Activated naive CD8-positive, alpha-beta T cell treated with anti-CD3 and anti-CD28 coated beads, Interleukin-2, amount 50 U/mL, for 24 hours (primary cell): ENCODE data around the gene PLCG1.
"Not testable (repeated sequence)": the region's sequence is repeated elsewhere in the genome, so short reads cannot be mapped to it uniquely, and the experiment has no call there.

Experiments used
- ATAC-seq: fragments of 150-1000 bp; cut with Tn5 transposase; one replicate; pipeline ENCODE4 v1.10.0; 2021
- DNase-seq: peaks from one replicate; pipeline ENCODE4 v3.0.0; 2021
- H3K27ac Mint-ChIP-seq: one replicate; pipeline ENCODE4 v1.8.0; 2021; ENCODE audit warnings: mild to moderate bottlenecking, mixed read lengths
- H3K27me3 Mint-ChIP-seq: one replicate; pipeline ENCODE4 v1.8.0; 2021; ENCODE audit warnings: mixed read lengths
- H3K36me3 Mint-ChIP-seq: one replicate; pipeline ENCODE4 v1.8.0; 2021; ENCODE audit warnings: low read depth, mixed read lengths
- H3K4me1 Mint-ChIP-seq: one replicate; pipeline ENCODE4 v1.8.0; 2021; ENCODE audit warnings: mixed read lengths
- H3K4me3 Mint-ChIP-seq: one replicate; pipeline ENCODE4 v1.8.0; 2021; ENCODE audit warnings: mild to moderate bottlenecking, moderate library complexity, mixed read lengths
- H3K9me3 Mint-ChIP-seq: one replicate; pipeline ENCODE4 v1.8.0; 2021; ENCODE audit warnings: mixed read lengths

PLCG1 gene

DNA sequence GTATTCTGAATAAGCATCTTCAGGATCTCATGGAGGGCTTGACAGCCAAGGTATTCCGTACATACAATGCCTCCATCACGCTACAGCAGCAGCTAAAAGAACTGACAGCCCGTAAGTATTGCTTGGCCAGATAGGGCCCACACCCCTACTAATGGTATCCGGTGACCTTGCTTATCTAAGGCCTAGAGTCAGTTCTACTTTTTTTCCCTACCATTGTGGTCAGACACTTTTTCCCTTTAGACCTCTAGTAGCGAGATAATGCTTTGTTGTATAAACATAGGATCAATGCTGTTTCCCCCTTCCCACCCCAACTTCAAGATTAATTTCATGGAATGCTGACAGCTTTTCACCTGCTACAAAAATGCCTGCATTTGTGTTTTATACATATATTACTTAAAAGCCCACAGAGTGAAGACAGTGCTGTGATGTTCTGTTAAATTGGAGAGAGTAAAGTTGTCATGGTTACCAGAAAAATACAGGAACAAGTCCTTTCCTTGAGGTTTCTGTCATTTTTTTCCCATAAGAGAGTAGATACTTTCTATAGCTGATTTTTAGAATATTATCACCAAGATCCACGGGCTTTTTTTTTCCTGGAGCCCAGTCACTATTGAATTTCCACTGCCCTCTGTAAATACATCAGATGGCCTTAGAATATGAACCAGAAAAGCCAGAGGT is 20.9 kb upstream of the PLCG1 start:
- H3K27ac Mint-ChIP-seq: no peak overlapping the region

DNA sequence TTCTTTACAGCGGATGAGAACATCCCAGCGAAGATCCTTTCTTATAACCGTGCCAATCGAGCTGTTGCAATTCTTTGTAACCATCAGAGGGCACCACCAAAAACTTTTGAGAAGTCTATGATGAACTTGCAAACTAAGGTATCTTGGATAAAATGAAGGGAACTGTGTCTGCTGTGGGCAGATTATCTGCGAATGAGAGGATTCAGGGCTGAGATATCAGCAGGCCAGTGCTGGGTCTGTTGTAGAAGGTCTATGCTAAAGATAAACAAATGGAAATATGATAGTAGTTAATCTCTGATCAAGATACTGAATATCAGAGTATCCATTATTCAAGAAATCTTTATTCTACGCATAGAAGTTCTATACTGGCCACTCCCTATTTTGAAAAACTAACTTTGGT is 19.2 kb upstream of the PLCG1 start:
- H3K27me3 Mint-ChIP-seq, H3K9me3 Mint-ChIP-seq, DNase-seq, H3K27ac Mint-ChIP-seq, H3K4me1 Mint-ChIP-seq, H3K4me3 Mint-ChIP-seq, ATAC-seq: not testable (repeated sequence)
- H3K36me3 Mint-ChIP-seq: peaks cover 67% of the 10 kb centered on the region

More for the DNA sequence above, 20.9 kb upstream of the PLCG1 start:
- peaks cover 67% of the 10 kb centered on the region for H3K36me3 Mint-ChIP-seq
- H3K9me3 Mint-ChIP-seq: no peaks in the 10 kb centered on the region
- H3K4me3 Mint-ChIP-seq: no peak overlapping the region
- ATAC-seq (no peak), DNase-seq (no peak)
- peaks cover 3% of the 10 kb centered on the region for H3K4me1 Mint-ChIP-seq
- H3K27me3 Mint-ChIP-seq: no peaks in the 10 kb centered on the region

DNA sequence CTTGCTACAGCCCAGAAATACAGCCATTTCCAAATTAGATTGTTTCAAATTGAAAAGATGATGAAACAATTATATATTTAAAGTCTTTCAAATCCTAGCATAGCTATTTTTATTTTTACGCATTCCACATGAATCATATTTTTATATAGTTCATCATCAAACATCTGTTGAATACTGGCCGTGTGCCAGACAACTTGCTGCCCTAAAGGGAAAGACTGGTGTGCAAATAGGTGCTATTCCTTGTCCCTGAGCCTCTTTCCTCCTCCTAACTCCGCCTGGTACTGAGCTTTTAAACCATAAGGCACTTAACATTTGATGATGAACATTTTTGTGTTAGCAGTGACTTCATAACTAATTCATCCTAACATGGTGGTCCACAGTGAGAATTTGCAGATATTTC is 18.7 kb upstream of the PLCG1 start:
- Mint-ChIP-seq H3K4me3 (no peak overlapping the region), H3K9me3 (no peaks in the 10 kb centered on the region), H3K36me3 (peaks cover 65% of the 10 kb centered on the region), H3K4me1 (no peaks in the 10 kb centered on the region), H3K27ac (no peak overlapping the region), H3K27me3 (no peaks in the 10 kb centered on the region)
- DNase-seq (no peak), ATAC-seq (no peak)

GRCh38 chr20:41119614-41120561 is 17.5 kb upstream of the PLCG1 start:
- DNase-seq (no peak), ATAC-seq (no peak)
- Mint-ChIP-seq H3K36me3 (peaks cover 62% of the 10 kb centered on the region), H3K4me1 (no peaks in the 10 kb centered on the region), H3K4me3 (no peak overlapping the region), H3K27ac (peak overlapping the region; percentile 9), H3K9me3 (no peaks in the 10 kb centered on the region), H3K27me3 (no peaks in the 10 kb centered on the region)

- H3K27me3 Mint-ChIP-seq: no peaks in the 10 kb centered on the region
- DNase-seq (no peak), ATAC-seq (no peak)
- H3K4me1 Mint-ChIP-seq: no peaks in the 10 kb centered on the region
- H3K27ac Mint-ChIP-seq: peak overlapping the region; percentile 72
- no peaks in the 10 kb centered on the region for H3K9me3 Mint-ChIP-seq
- no peak overlapping the region for H3K4me3 Mint-ChIP-seq
- H3K36me3 Mint-ChIP-seq: peaks cover 61% of the 10 kb centered on the region
These were observed 15.9 kb upstream of the PLCG1 start for GRCh38 chr20:41121399-41121798.

DNA sequence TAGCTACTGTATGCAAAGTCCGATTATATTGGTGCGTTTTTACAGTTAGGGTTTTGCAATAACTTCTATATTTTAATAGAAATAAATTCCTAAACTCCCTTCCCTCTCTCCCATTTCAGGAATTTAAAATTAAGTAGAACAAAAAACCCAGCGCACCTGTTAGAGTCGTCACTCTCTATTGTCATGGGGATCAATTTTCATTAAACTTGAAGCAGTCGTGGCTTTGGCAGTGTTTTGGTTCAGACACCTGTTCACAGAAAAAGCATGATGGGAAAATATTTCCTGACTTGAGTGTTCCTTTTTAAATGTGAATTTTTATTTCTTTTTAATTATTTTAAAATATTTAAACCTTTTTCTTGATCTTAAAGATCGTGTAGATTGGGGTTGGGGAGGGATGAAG is 13.7 kb upstream of the PLCG1 start:
- peaks cover 65% of the 10 kb centered on the region for H3K36me3 Mint-ChIP-seq

GRCh38 chr20:41124451-41125094 is 12.8 kb upstream of the PLCG1 start:
- H3K4me3 Mint-ChIP-seq: no peak overlapping the region
- peaks cover 66% of the 10 kb centered on the region for H3K36me3 Mint-ChIP-seq
- H3K27me3 Mint-ChIP-seq: no peaks in the 10 kb centered on the region
- no peak overlapping the region for H3K27ac Mint-ChIP-seq
- H3K9me3 Mint-ChIP-seq: no peaks in the 10 kb centered on the region
- DNase-seq: no peak
- no peak for ATAC-seq
- no peaks in the 10 kb centered on the region for H3K4me1 Mint-ChIP-seq

More for the DNA sequence above, 13.7 kb upstream of the PLCG1 start:
- Mint-ChIP-seq H3K9me3 (no peaks in the 10 kb centered on the region), H3K27ac (no peak overlapping the region), H3K4me1 (no peaks in the 10 kb centered on the region), H3K27me3 (no peaks in the 10 kb centered on the region), H3K4me3 (no peak overlapping the region)
- ATAC-seq (no peak), DNase-seq (no peak)

DNA sequence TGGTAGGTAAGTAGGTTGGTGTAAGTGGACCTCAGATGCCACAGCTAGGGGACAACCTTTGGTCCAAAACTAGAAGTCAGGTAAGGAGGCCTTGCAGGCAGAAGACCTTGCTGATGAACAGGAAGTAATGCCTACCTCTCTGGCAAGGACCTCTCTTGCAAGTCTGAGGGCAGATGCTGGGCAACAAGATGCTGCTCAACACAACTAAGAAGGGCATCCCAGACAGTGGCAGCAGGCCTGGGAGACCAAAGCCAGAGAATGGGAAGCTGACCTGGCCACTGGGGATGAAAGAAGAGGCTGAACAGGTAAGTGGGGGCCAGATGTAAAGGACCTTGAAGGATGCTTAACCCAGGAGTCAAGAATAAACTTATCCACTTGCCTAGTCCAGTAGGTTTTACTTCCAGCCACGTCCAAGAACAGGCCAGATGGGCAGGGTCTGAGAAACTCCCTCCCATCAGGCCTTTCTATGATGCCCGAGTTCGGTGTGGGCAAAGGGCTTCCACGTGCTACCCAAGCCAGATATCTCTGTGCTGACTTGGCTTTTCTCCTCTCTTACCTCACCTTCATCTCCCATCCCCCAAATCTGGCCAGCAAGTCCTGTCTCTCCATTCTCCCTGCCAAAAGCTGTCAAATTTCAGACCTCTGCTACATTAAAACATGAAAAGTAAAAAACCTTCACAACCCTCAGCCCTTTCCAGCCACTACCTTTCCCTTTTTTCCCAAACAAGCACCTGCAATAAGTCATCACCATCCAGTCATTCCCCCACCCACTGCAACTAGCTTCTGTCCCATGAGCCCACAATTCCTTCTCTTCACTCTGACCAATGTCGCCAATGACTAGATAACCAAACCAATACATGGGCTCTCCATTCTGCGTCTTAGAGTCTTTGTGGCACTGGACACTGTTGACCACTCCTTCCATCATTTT is 11.5 kb upstream of the PLCG1 start:
- Mint-ChIP-seq H3K27ac (peak overlapping the region; percentile 58), H3K4me1 (peaks cover 3% of the 10 kb centered on the region), H3K9me3 (no peaks in the 10 kb centered on the region), H3K4me3 (no peak overlapping the region), H3K27me3 (no peaks in the 10 kb centered on the region), H3K36me3 (peaks cover 59% of the 10 kb centered on the region)
- no peak for ATAC-seq
- no peak for DNase-seq

GRCh38 chr20:41126719-41127118 is 10.6 kb upstream of the PLCG1 start:
- Mint-ChIP-seq H3K27me3 (no peaks in the 10 kb centered on the region), H3K36me3 (peaks cover 50% of the 10 kb centered on the region), H3K4me3 (no peak overlapping the region), H3K9me3 (no peaks in the 10 kb centered on the region), H3K27ac (peak overlapping the region; percentile 58), H3K4me1 (peaks cover 4% of the 10 kb centered on the region)
- ATAC-seq (no peak), DNase-seq (no peak)

- H3K27me3 Mint-ChIP-seq: not testable (repeated sequence)
These were observed 9.0 kb upstream of the PLCG1 start for GRCh38 chr20:41128317-41128716.

DNA sequence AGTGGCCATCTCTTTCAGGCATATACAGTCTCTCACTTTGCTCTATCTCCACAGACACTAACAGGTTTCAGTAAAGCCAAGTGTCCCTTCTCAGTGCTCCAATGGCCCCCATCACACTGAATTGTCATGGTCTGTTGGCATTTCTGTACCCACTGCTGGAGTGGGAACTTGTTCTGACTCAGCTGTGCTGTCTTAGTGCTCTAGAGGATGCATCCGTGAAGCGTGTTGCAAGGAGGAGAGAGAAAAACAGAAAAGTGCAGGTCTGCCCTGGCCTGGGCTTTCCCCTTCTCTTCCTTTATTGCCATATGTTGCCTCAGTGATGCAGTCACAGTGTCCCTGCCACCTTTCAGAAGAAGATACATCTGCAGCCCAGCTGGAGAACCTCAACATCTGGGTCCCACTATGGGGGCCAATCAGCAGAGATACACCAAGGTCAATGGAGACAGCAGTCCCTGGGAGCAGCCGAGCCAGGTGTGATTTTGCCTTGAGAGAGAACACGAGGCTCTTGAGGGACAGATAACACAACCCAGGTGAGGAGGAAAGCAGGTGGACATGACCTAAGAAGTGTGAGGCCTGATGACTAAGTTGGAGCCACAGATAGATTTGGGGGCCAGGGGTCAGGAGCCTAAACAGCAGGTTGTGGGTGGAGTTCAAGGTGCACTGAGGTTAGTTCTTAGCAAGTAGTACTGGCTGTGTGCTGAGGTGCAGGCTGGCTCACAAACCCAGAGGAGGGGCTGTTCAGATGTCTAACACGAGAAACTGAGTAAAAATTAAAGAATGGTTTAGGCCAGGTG is 5.6 kb upstream of the PLCG1 start:
- H3K9me3 Mint-ChIP-seq: no peaks in the 10 kb centered on the region
- H3K36me3 Mint-ChIP-seq: peaks cover 11% of the 10 kb centered on the region
- DNase-seq (no peak), ATAC-seq (no peak)
- H3K27ac Mint-ChIP-seq: no peak overlapping the region
- peaks cover 36% of the 10 kb centered on the region for H3K4me1 Mint-ChIP-seq
- no peaks in the 10 kb centered on the region for H3K27me3 Mint-ChIP-seq
- no peak overlapping the region for H3K4me3 Mint-ChIP-seq

More at GRCh38 chr20:41128317-41128716, 9.0 kb upstream of the PLCG1 start:
- not testable (repeated sequence) for H3K4me1 Mint-ChIP-seq, H3K4me3 Mint-ChIP-seq, H3K9me3 Mint-ChIP-seq, DNase-seq, ATAC-seq, H3K27ac Mint-ChIP-seq
- H3K36me3 Mint-ChIP-seq: peaks cover 35% of the 10 kb centered on the region

DNA sequence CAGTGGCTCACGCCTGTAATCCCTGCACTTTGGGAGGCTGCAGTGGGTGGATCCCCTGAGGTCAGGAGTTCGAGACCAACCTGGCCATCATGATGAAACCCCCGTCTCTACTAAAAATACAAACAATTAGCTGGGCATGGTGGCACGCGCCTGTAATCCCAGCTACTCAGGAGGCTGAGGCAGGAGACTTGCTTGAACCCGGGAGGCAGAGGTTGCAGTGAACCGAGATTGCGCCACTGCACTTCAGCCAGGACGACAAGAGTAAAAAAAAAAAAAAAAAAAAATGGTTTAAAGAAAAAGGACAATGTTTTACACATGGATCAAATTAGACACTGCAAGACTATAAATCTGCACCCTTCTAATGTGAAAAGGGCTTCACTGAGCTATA is 5.0 kb upstream of the PLCG1 start:
- not testable (repeated sequence) for DNase-seq, H3K4me3 Mint-ChIP-seq, H3K27me3 Mint-ChIP-seq, H3K27ac Mint-ChIP-seq, H3K36me3 Mint-ChIP-seq, H3K9me3 Mint-ChIP-seq, ATAC-seq
- peaks cover 36% of the 10 kb centered on the region for H3K4me1 Mint-ChIP-seq

GRCh38 chr20:41133709-41134361 is 3.5 kb upstream of the PLCG1 start:
- no peak overlapping the region for H3K27ac Mint-ChIP-seq
- no peaks in the 10 kb centered on the region for H3K9me3 Mint-ChIP-seq
- H3K4me1 Mint-ChIP-seq: peaks cover 40% of the 10 kb centered on the region
- H3K36me3 Mint-ChIP-seq: peaks cover 6% of the 10 kb centered on the region
- H3K27me3 Mint-ChIP-seq: no peaks in the 10 kb centered on the region
- ATAC-seq: no peak
- no peak overlapping the region for H3K4me3 Mint-ChIP-seq
- DNase-seq: peak; percentile 59
